Sigmoid colon (tissue), 7 donors: Measurements from ENCODE around the gene LHX1. TPM values are rescaled to one million over a fixed set of nuclear protein-coding genes. Genes with fewer than 3 reads are reported as not detected.

ENCODE experiments used
- DNase-seq: peaks from one replicate; pipeline ENCODE4 v3.0.0-alpha.2; 2019
- H3K27ac ChIP-seq, 4 donors: fragments of 200-600 bp; sonication (generic); one replicate each; pipeline ENCODE4 v1.5.1; 2016 to 2019; ENCODE audit warnings: mild to moderate bottlenecking in 1 of 4
- H3K27me3 ChIP-seq, 3 donors: fragments of 200-600 bp; sonication (generic); one replicate each; pipeline ENCODE4 v1.5.1; 2019; ENCODE audit warnings: mild to moderate bottlenecking in 1 of 3
- H3K36me3 ChIP-seq, 4 donors: fragments of 200-600 bp; sonication (generic); one replicate each; pipeline ENCODE4 v1.5.1; 2016 to 2019
- H3K4me1 ChIP-seq, 4 donors: fragments of 200-600 bp; sonication (generic); one replicate each; pipeline ENCODE4 v1.5.1; 2017 to 2019
- H3K4me3 ChIP-seq, 4 donors: fragments of 200-600 bp; sonication (generic); one replicate each; pipeline ENCODE4 v1.5.1; 2017 to 2019; ENCODE audit warnings: mild to moderate bottlenecking in 2 of 4, moderate library complexity in 1 of 4
- H3K9me3 ChIP-seq, 4 donors: fragments of 200-600 bp in 3 of 4; sonication (generic) in 3 of 4; one replicate each; pipeline versions ENCODE4 v1.5.1 to v1.6.1; 2013 to 2019
- CTCF ChIP-seq, 4 experiments: fragments of 450-650 bp in 3 of 4; fragments of 200-600 bp in 1 of 4; IDR thresholded peaks; one replicate each; pipeline ENCODE4 v1.5.1; 2016 to 2019; ENCODE audit warnings: antibody characterized with exemption in 4 of 4, mild to moderate bottlenecking in 3 of 4, moderate library complexity in 2 of 4
- EP300 ChIP-seq, 4 donors: sonication (generic); formaldehyde crosslinking; IDR thresholded peaks; one replicate each; pipeline ENCODE4 v1.6.1; 2017; ENCODE audit warnings: antibody characterized with exemption in 4 of 4
- POLR2A ChIP-seq, 2 donors: fragments of 450-650 bp; IDR thresholded peaks; one replicate each; pipeline ENCODE4 v1.6.1; 2016; ENCODE audit warnings: antibody characterized with exemption in 2 of 2, mild to moderate bottlenecking in 2 of 2, moderate library complexity in 2 of 2
- POLR2AphosphoS5 ChIP-seq, 4 donors: sonication (generic); formaldehyde crosslinking; IDR thresholded peaks; one replicate each; pipeline ENCODE4 v1.6.1; 2017; ENCODE audit warnings: antibody characterized with exemption in 4 of 4
- WGBS, 2 donors: extraction: QIAGEN DNeasy Blood & Tissue Kit; methylation state at CpG; one replicate each; pipeline ENCODE4 v1.1.7; 2013; 5-methylcytosine and 5-hydroxymethylcytosine counted together
- intact Hi-C: fragments of 100-400 bp; cut with DNase I; formaldehyde crosslinking; loops from one replicate; pipeline ENCODE4 v1.15.1; 2023
- polyA plus RNA-seq, 3 donors: library from polyadenylated mRNA; stranded (reverse); fragments of 200-250 nt; gene quantifications; one replicate each; pipeline ENCODE4 v1.2.3, GENCODE V29; 2013
- total RNA-seq, 4 donors: library from RNA; depleted of rRNA; stranded (reverse); fragments of >200 nt; gene quantifications; one replicate each; pipeline ENCODE4 v1.1.0, GENCODE V29; 2016
- donor health status: healthy with polysubstance abuse.
- donor health status: Bipolar disorder and iron deficiency.
- donor health status: healthy.

The LHX1 gene
- total and polyA plus RNA-seq, 7 donors: not detected

- H3K27me3 ChIP-seq: no peaks in the 10 kb centered on the region
- TF ChIP-seq POLR2AphosphoS5 (IDR thresholded peaks at IDR 0.05): no peak
- no peak for TF ChIP-seq POLR2A (IDR thresholded peaks at IDR 0.05)
- TF ChIP-seq CTCF (IDR thresholded peaks at IDR 0.05): no peak
- TF ChIP-seq EP300 (IDR thresholded peaks at IDR 0.05): no peak
- H3K4me1 ChIP-seq: peaks cover 0 to 12% (median 0%) of the 10 kb centered on the region in 4 donors
- intact Hi-C loops: no loop called here
- no peak for DNase-seq
- H3K36me3 ChIP-seq: peaks cover 0 to 14% (median 3%) of the 10 kb centered on the region in 4 donors
- no peaks in the 10 kb centered on the region for H3K9me3 ChIP-seq
- no peak overlapping the region for H3K27ac ChIP-seq
- no peak overlapping the region for H3K4me3 ChIP-seq
- WGBS, 2 donors: 93% methylated on average over 1 of the region's 1 CpG
Measured at GRCh38 chr17:36972905-36973304, 35.6 kb downstream of the LHX1 start.

- H3K27ac ChIP-seq: no peak overlapping the region
- TF ChIP-seq EP300 (IDR thresholded peaks at IDR 0.05) (no peak), POLR2AphosphoS5 (IDR thresholded peaks at IDR 0.05) (no peak), POLR2A (IDR thresholded peaks at IDR 0.05) (no peak), CTCF (IDR thresholded peaks at IDR 0.05) (no peak)
- H3K27me3 ChIP-seq: no peaks in the 10 kb centered on the region
- WGBS, 2 donors: 95 to 97% methylated on average over 1 of the region's 1 CpG
- no peak overlapping the region for H3K4me3 ChIP-seq
- H3K9me3 ChIP-seq: no peaks in the 10 kb centered on the region
- intact Hi-C loops: no loop called here
- H3K4me1 ChIP-seq: peaks cover 0 to 21% (median 7%) of the 10 kb centered on the region in 4 donors
- DNase-seq: no peak
- peaks cover 0 to 4% (median 0%) of the 10 kb centered on the region in 4 donors for H3K36me3 ChIP-seq
Measured at GRCh38 chr17:36975922-36976515, 38.7 kb downstream of the LHX1 start.

GRCh38 chr17:36977066-36977465, 39.8 kb downstream of the LHX1 start:
- Histone ChIP-seq H3K9me3 (no peaks in the 10 kb centered on the region), H3K4me1 (peaks cover 0 to 18% (median 7%) of the 10 kb centered on the region in 4 donors), H3K36me3 (no peaks in the 10 kb centered on the region), H3K27me3 (no peaks in the 10 kb centered on the region), H3K4me3 (no peak overlapping the region), H3K27ac (no peak overlapping the region)
- DNase-seq: no peak
- TF ChIP-seq CTCF (IDR thresholded peaks at IDR 0.05) (no peak), POLR2AphosphoS5 (IDR thresholded peaks at IDR 0.05) (no peak), POLR2A (IDR thresholded peaks at IDR 0.05) (no peak), EP300 (IDR thresholded peaks at IDR 0.05) (no peak)
- WGBS, 2 donors: 96% methylated on average over 2 of the region's 2 CpGs
- intact Hi-C loops: no loop called here

- TF ChIP-seq POLR2AphosphoS5 (IDR thresholded peaks at IDR 0.05) (no peak), POLR2A (IDR thresholded peaks at IDR 0.05) (no peak), EP300 (IDR thresholded peaks at IDR 0.05) (no peak), CTCF (IDR thresholded peaks at IDR 0.05) (no peak)
- no peak for DNase-seq
- no peaks in the 10 kb centered on the region for H3K9me3 ChIP-seq
- peaks cover 0 to 13% (median 7%) of the 10 kb centered on the region in 4 donors for H3K4me1 ChIP-seq
- peaks cover 0 to 3% (median 0%) of the 10 kb centered on the region in 4 donors for H3K36me3 ChIP-seq
- H3K4me3 ChIP-seq: no peak overlapping the region
- H3K27ac ChIP-seq: no peak overlapping the region
- 91 to 95% methylated on average over 2 of the region's 2 CpGs for WGBS, 2 donors
- no peaks in the 10 kb centered on the region for H3K27me3 ChIP-seq
- intact Hi-C loops: no loop called here
Measured at GRCh38 chr17:36977568-36977967, 40.3 kb downstream of the LHX1 start.
